ENCODE results near the gene GNAS-AS1. TPM values are rescaled to one million over a fixed set of nuclear protein-coding genes. Genes with fewer than 3 reads are reported as not detected.

Gene GNAS-AS1
- total and polyA plus RNA-seq, 2 of the 8 experiments (the other 6 are each of a cell fraction or from before 2014, with no cell fraction given) = 4.7 to 13.7 TPM

DNA sequence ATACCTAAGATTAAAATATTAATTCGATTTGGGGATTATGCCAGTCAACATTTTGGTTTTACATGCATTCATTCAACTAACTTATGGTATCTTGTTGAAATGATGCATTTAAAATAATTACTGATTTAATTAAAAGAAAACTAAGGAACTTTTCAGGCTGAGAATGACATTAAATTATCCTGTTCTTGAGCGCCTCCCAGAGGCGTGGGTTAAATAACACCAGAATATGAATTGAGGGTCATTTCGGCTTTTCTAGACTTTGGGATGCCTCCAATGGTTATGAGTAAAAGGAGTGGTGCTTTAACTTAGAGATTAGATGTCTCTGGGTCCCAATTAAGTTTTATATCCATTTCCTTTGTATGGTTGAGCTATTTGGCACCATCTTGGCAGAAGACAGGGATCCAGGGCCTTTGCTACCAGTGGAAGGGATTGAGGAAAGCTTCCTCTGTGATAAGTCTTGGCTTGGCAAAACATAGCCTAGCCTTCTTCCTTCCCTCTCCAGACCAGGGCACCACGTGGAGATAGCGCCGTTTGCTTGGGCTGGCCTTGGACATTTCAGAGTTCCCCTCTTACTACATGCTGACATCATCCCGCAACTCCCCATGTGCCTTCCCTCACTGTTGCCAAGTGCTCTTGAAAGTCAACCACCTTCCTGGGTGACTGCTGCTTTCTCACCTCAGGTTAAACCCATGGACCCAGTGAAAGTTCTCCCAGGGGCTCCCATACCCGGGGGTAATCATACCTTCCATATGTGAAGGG lies 30.5 kb upstream of the GNAS-AS1 start:
- peak overlapping the region; percentile 76; the same call in 1 of the 2 replicates for H2AK5ac ChIP-seq (ENCODE audit: low read depth, low read length)
- no peak overlapping the region for H2BK120ac ChIP-seq (replicated peaks; ENCODE audit: low read depth, low read length)
- H3K23me2 ChIP-seq (ENCODE audit: low read depth, low read length) = no peaks in the 10 kb centered on the region
- peak overlapping the region; percentile 49; the same call in 1 of the 2 replicates for H3K18ac ChIP-seq (ENCODE audit: extremely low read depth, low read length)
- H3K14ac ChIP-seq (ENCODE audit: insufficient read length) = no peak overlapping the region
- H3K4me2 ChIP-seq (ENCODE audit: insufficient read depth in 1 of 2, low read depth in 2 of 2, low read length in 2 of 2) = no peak overlapping the region
- no peak for DNase-seq (ENCODE audit: low read depth in 1 of 2, low spot score in 2 of 2)
- no peak overlapping the region for H4K8ac ChIP-seq (ENCODE audit: extremely low read depth, insufficient read depth, low read length)
- no peak overlapping the region for H3K56ac ChIP-seq (replicated peaks; ENCODE audit: insufficient read length, low read depth, low read length)
- peak overlapping the region; percentile 95 for H2BK12ac ChIP-seq (ENCODE audit: low read depth, low read length)
- no peaks in the 10 kb centered on the region for H3K79me1 ChIP-seq (ENCODE audit: low read depth, low read length)
- no peak overlapping the region for H2BK20ac ChIP-seq (ENCODE audit: low read length)
- ChIA-PET POLR2A (ENCODE audit: partially characterized antibody) (interaction anchor here (0.6 to 1.6 kb wide), 3 partner anchors 9 to 18 kb away, joined by 3 to 5 read pairs (median 3); no protein-coding TSS in a partner anchor), CTCF (ENCODE audit: partially characterized antibody) (interaction anchor here (0.6 to 6.8 kb wide), 6 partner anchors 10 to 1347 kb away, joined by 3 to 61 read pairs (median 3); no protein-coding TSS in a partner anchor)
- no peak overlapping the region for H2AFZ ChIP-seq (ENCODE audit: low read length)
- H3K79me2 ChIP-seq (ENCODE audit: control insufficient read depth in 1 of 2, insufficient read depth in 2 of 2, low read length in 2 of 2) = no peaks in the 10 kb centered on the region
- peaks cover 3 to 34% (median 26%) of the 10 kb centered on the region in 4 experiments for H3K4me1 ChIP-seq (replicated peaks in 1 of 4; ENCODE audit: control insufficient read depth in 3 of 4, insufficient read depth in 4 of 4, low read length in 3 of 4)
- H2BK15ac ChIP-seq (ENCODE audit: low read length) = peak overlapping the region; percentile 73; the same call in 1 of the 2 replicates
- H3K4ac ChIP-seq (replicated peaks; ENCODE audit: insufficient read length, low read depth, low read length) = peak overlapping the region; percentile 19
- peaks cover 2 to 3% of the 10 kb centered on the region in 2 experiments; a peak in 1 of 4 replicates for H3K9me3 ChIP-seq (ENCODE audit: insufficient read depth in 2 of 2, low read depth in 1 of 2, low read length in 1 of 2)
- H3K27me3 ChIP-seq (replicated peaks in 1 of 4; ENCODE audit: control insufficient read depth in 3 of 4, extremely low read depth in 1 of 4, insufficient read depth in 3 of 4, low read length in 3 of 4) = no peaks in the 10 kb centered on the region
- H3K36me3 ChIP-seq (ENCODE audit: control insufficient read depth in 2 of 4, insufficient read depth in 4 of 4, low read length in 3 of 4) = peaks cover 0 to 8% (median 3%) of the 10 kb centered on the region in 4 experiments; a peak in 2 of 8 replicates
- H4K91ac ChIP-seq (replicated peaks; ENCODE audit: insufficient read length, low read length) = no peak overlapping the region
- no peak overlapping the region for H3K27ac ChIP-seq (ENCODE audit: low read depth, low read length)
- H3K23ac ChIP-seq (ENCODE audit: insufficient read length) = no peak overlapping the region
- no peak overlapping the region for H4K5ac ChIP-seq (ENCODE audit: insufficient read length, low read depth, low read length)
- H3K4me3 ChIP-seq (ENCODE audit: extremely low read depth in 1 of 4, insufficient read depth in 2 of 4, low read depth in 3 of 4, low read length in 4 of 4) = no peak overlapping the region
- WGBS, 2 experiments (ENCODE audit: extremely low coverage in 1 of 2, insufficient coverage in 1 of 2, insufficient read length in 1 of 2, insufficient replicate concordance in 2 of 2, low coverage in 1 of 2, low lambda C conversion rate in 2 of 2, missing lambda C conversion rate in 1 of 2) = 76% methylated on average over 9 of the region's 9 CpGs; no CpG with 5 or more reads in 1 of the 2 experiments
- H4K20me1 ChIP-seq (replicated peaks in 1 of 2; ENCODE audit: control insufficient read depth in 1 of 2, insufficient read depth in 2 of 2, low read length in 2 of 2) = no peaks in the 10 kb centered on the region
- no peak overlapping the region for H3K9ac ChIP-seq (replicated peaks in 1 of 4; ENCODE audit: extremely low read depth in 1 of 4, low read depth in 3 of 4, low read length in 3 of 4)
- no peak overlapping the region; the same call in 1 of the 2 replicates for H2BK5ac ChIP-seq (ENCODE audit: low read depth, low read length)
- FAIRE-seq = no peak
- no peak for TF ChIP-seq SIX5 (IDR thresholded peaks at IDR 0.05; ENCODE audit: low read depth, low read length)
- no peak for TF ChIP-seq ATF2 (IDR thresholded peaks at IDR 0.05; ENCODE audit: low read length)
- TF ChIP-seq POU5F1 (IDR thresholded peaks at IDR 0.05; ENCODE audit: low read depth, low read length) = no peak
- no peak for TF ChIP-seq SIN3A (conservative IDR thresholded peaks at IDR 0.05 in 1 of 2, IDR thresholded peaks at IDR 0.05 in 1 of 2; ENCODE audit: low read depth in 1 of 2, low read length in 2 of 2)
- no peak for TF ChIP-seq CHD1 (IDR thresholded peaks at IDR 0.05; ENCODE audit: low read depth, low read length)
- TF ChIP-seq RAD21 (IDR thresholded peaks at IDR 0.05 in 1 of 2, conservative IDR thresholded peaks at IDR 0.05 in 1 of 2; ENCODE audit: low read depth in 2 of 2, low read length in 2 of 2) = peak in 1 of 2 experiments; percentile 44; a peak in 3 of 4 replicates
- TF ChIP-seq HDAC2 (IDR thresholded peaks at IDR 0.05; ENCODE audit: borderline replicate concordance in 1 of 2, low read depth in 2 of 2, low read length in 2 of 2) = peak in 1 of 2 experiments; percentile 80; a peak in 1 of 4 replicates
- no peak for TF ChIP-seq KDM5A (IDR thresholded peaks at IDR 0.05; ENCODE audit: low read length)
- TF ChIP-seq JUND (IDR thresholded peaks at IDR 0.05; ENCODE audit: low read length) = no peak
